ENCODE measurements around the gene DNER. TPM values are rescaled to one million over a fixed set of nuclear protein-coding genes. Genes with fewer than 3 reads are reported as not detected.
"Not testable (repeated sequence)": the region's sequence is repeated elsewhere in the genome, so short reads cannot be mapped to it uniquely, and the experiment has no call there.

The DNER gene
- 100 to 1,000 TPM in 1 of 8 experiments, 10 to 100 TPM in 5, 1 to 10 TPM in 1, under 1 TPM in 1; 0.52 to 102 (median 62.3) TPM for total RNA-seq

GRCh38 chr2:229714080-229714735 is at the start of gene DNER:
DNER (minus strand) TSS chr2:229714555; CDS start chr2:229714423, 132 bp downstream.
- peaks cover 6 to 16% of the 10 kb centered on the region in 2 donors for H3K4me1 ChIP-seq (replicated peaks in 1 of 2)
- peak within 1 kb of the TSS; percentile 59 to 94 (median 64) for H3K4me3 ChIP-seq
- peak within 1 kb of the TSS; percentile 39 to 77 for H3K27ac ChIP-seq
- in situ Hi-C loops (cut with MboI; ENCODE audit: low pct_unique_long_range_greater_than_20kb in 2 of 9, low sequenced_read_pairs in 9 of 9, unreplicated experiment in 9 of 9) = loop anchor here in 2 of 9 experiments (25.0 kb wide), 1 partner anchor 1027 kb away; no protein-coding TSS in a partner anchor
- peak; percentile 53 to 80 (median 76) for ATAC-seq (replicated peaks in 6 of 8)
- 0% methylated on average over 2 of the region's 84 CpGs; no CpG with 5 or more reads in 9 of the 10 experiments for WGBS, 10 experiments

GRCh38 chr2:229761663-229762062 is 47.3 kb upstream of the DNER start:
- ATAC-seq (replicated peaks in 6 of 8) = peak in 1 of 8 experiments; percentile 12
- in situ Hi-C loops (cut with MboI; ENCODE audit: low pct_unique_long_range_greater_than_20kb in 2 of 9, low sequenced_read_pairs in 9 of 9, unreplicated experiment in 9 of 9) = no loop called here
- H3K4me1 ChIP-seq (replicated peaks in 1 of 2) = no peaks in the 10 kb centered on the region
- H3K27ac ChIP-seq = no peak overlapping the region
- H3K4me3 ChIP-seq = no peak overlapping the region
- WGBS, 10 experiments = 0 to 100% (median 92%) methylated on average over 1 of the region's 1 CpG; no CpG with 5 or more reads in 4 of the 10 experiments

GRCh38 chr2:229757462-229757861 is 43.1 kb upstream of the DNER start:
- WGBS, 10 experiments = 89 to 100% (median 98%) methylated on average over 3 to 10 of the region's 10 CpGs; no CpG with 5 or more reads in 1 of the 10 experiments
- in situ Hi-C loops (cut with MboI; ENCODE audit: low pct_unique_long_range_greater_than_20kb in 2 of 9, low sequenced_read_pairs in 9 of 9, unreplicated experiment in 9 of 9); H3K4me3 ChIP-seq; H3K4me1 ChIP-seq (replicated peaks in 1 of 2); ATAC-seq (replicated peaks in 6 of 8); H3K27ac ChIP-seq: not testable (repeated sequence)

GRCh38 chr2:229752970-229753729 is 38.8 kb upstream of the DNER start:
- no peak overlapping the region for H3K4me3 ChIP-seq
- H3K4me1 ChIP-seq (replicated peaks in 1 of 2) = no peaks in the 10 kb centered on the region
- 40 to 96% (median 89%) methylated on average over 1 to 9 of the region's 11 CpGs; no CpG with 5 or more reads in 1 of the 10 experiments for WGBS, 10 experiments
- in situ Hi-C loops (cut with MboI; ENCODE audit: low pct_unique_long_range_greater_than_20kb in 2 of 9, low sequenced_read_pairs in 9 of 9, unreplicated experiment in 9 of 9) = no loop called here
- ATAC-seq (replicated peaks in 6 of 8) = peak in 2 of 8 experiments; percentile 9 to 10
- H3K27ac ChIP-seq = no peak overlapping the region

GRCh38 chr2:229749779-229750178 is 35.4 kb upstream of the DNER start:
- H3K4me3 ChIP-seq = no peak overlapping the region
- 50 to 100% (median 85%) methylated on average over 1 to 6 of the region's 6 CpGs; no CpG with 5 or more reads in 1 of the 10 experiments for WGBS, 10 experiments
- ATAC-seq (replicated peaks in 6 of 8) = no peak
- in situ Hi-C loops (cut with MboI; ENCODE audit: low pct_unique_long_range_greater_than_20kb in 2 of 9, low sequenced_read_pairs in 9 of 9, unreplicated experiment in 9 of 9) = no loop called here
- no peak overlapping the region for H3K27ac ChIP-seq
- H3K4me1 ChIP-seq (replicated peaks in 1 of 2) = no peaks in the 10 kb centered on the region

GRCh38 chr2:229748950-229749349 is 34.6 kb upstream of the DNER start:
- H3K4me3 ChIP-seq = no peak overlapping the region
- no peak overlapping the region for H3K27ac ChIP-seq
- peak in 1 of 8 experiments; percentile 13 for ATAC-seq (replicated peaks in 6 of 8)
- 77 to 100% (median 80%) methylated on average over 1 to 3 of the region's 3 CpGs; no CpG with 5 or more reads in 3 of the 10 experiments for WGBS, 10 experiments
- no peaks in the 10 kb centered on the region for H3K4me1 ChIP-seq (replicated peaks in 1 of 2)
- in situ Hi-C loops (cut with MboI; ENCODE audit: low pct_unique_long_range_greater_than_20kb in 2 of 9, low sequenced_read_pairs in 9 of 9, unreplicated experiment in 9 of 9) = no loop called here

GRCh38 chr2:229742691-229743090 is 28.3 kb upstream of the DNER start:
- whole genome bisulfite sequencing, 10 experiments = no CpG with 5 or more reads among the region's 35 CpGs
- H3K27ac ChIP-seq; ATAC-seq (replicated peaks in 6 of 8); H3K4me1 ChIP-seq (replicated peaks in 1 of 2); in situ Hi-C loops (cut with MboI; ENCODE audit: low pct_unique_long_range_greater_than_20kb in 2 of 9, low sequenced_read_pairs in 9 of 9, unreplicated experiment in 9 of 9); H3K4me3 ChIP-seq: not testable (repeated sequence)

- H3K4me1 ChIP-seq (replicated peaks in 1 of 2) = no peaks in the 10 kb centered on the region
- WGBS, 10 experiments = 55 to 100% (median 70%) methylated on average over 2 to 4 of the region's 4 CpGs; no CpG with 5 or more reads in 1 of the 10 experiments
- ATAC-seq (replicated peaks in 6 of 8) = no peak
- in situ Hi-C loops (cut with MboI; ENCODE audit: low pct_unique_long_range_greater_than_20kb in 2 of 9, low sequenced_read_pairs in 9 of 9, unreplicated experiment in 9 of 9) = no loop called here
- no peak overlapping the region for H3K27ac ChIP-seq
- no peak overlapping the region for H3K4me3 ChIP-seq
These were observed 25.9 kb upstream of the DNER start for GRCh38 chr2:229740279-229740678.

- no peak for ATAC-seq (replicated peaks in 6 of 8)
- Histone ChIP-seq H3K4me1 (replicated peaks in 1 of 2) (no peaks in the 10 kb centered on the region), H3K4me3 (no peak overlapping the region), H3K27ac (no peak overlapping the region)
- in situ Hi-C loops (cut with MboI; ENCODE audit: low pct_unique_long_range_greater_than_20kb in 2 of 9, low sequenced_read_pairs in 9 of 9, unreplicated experiment in 9 of 9) = no loop called here
- 62 to 93% (median 78%) methylated on average over 1 to 3 of the region's 3 CpGs for WGBS, 10 experiments
These were observed 23.8 kb upstream of the DNER start for GRCh38 chr2:229738024-229738625.

- 0 to 88% (median 50%) methylated on average over 1 of the region's 1 CpG; no CpG with 5 or more reads in 2 of the 10 experiments for WGBS, 10 experiments
- Histone ChIP-seq H3K27ac (no peak overlapping the region), H3K4me3 (no peak overlapping the region), H3K4me1 (replicated peaks in 1 of 2) (no peaks in the 10 kb centered on the region)
- ATAC-seq (replicated peaks in 6 of 8) = peak in 1 of 8 experiments; percentile 1
- in situ Hi-C loops (cut with MboI; ENCODE audit: low pct_unique_long_range_greater_than_20kb in 2 of 9, low sequenced_read_pairs in 9 of 9, unreplicated experiment in 9 of 9) = no loop called here
These were observed 20.1 kb upstream of the DNER start for GRCh38 chr2:229734410-229734809.

- Histone ChIP-seq H3K27ac (no peak overlapping the region), H3K4me3 (no peak overlapping the region), H3K4me1 (replicated peaks in 1 of 2) (no peaks in the 10 kb centered on the region)
- ATAC-seq (replicated peaks in 6 of 8) = peak in 3 of 8 experiments; percentile 50 to 79 (median 63)
- in situ Hi-C loops (cut with MboI; ENCODE audit: low pct_unique_long_range_greater_than_20kb in 2 of 9, low sequenced_read_pairs in 9 of 9, unreplicated experiment in 9 of 9) = no loop called here
- 33 to 90% (median 59%) methylated on average over 1 to 6 of the region's 6 CpGs; no CpG with 5 or more reads in 4 of the 10 experiments for WGBS, 10 experiments
These were observed 19.4 kb upstream of the DNER start for GRCh38 chr2:229733611-229734245.

GRCh38 chr2:229732897-229733296 is 18.5 kb upstream of the DNER start:
- Histone ChIP-seq H3K4me3 (no peak overlapping the region), H3K27ac (no peak overlapping the region), H3K4me1 (replicated peaks in 1 of 2) (no peaks in the 10 kb centered on the region)
- ATAC-seq (replicated peaks in 6 of 8) = no peak
- in situ Hi-C loops (cut with MboI; ENCODE audit: low pct_unique_long_range_greater_than_20kb in 2 of 9, low sequenced_read_pairs in 9 of 9, unreplicated experiment in 9 of 9) = no loop called here
- WGBS, 10 experiments = 17 to 100% (median 90%) methylated on average over 1 to 5 of the region's 6 CpGs; no CpG with 5 or more reads in 3 of the 10 experiments

Measured in motor neuron (in vitro differentiated cells).